Dedifferentiated amniotic fluid mesenchymal stem cell (primary cell): ENCODE data around the gene ELF2.
"Not testable (repeated sequence)": the region's sequence is repeated elsewhere in the genome, so short reads cannot be mapped to it uniquely, and the experiment has no call there.

ENCODE experiments used
- DNase-seq: peaks from one replicate; pipeline ENCODE4 v3.0.0-alpha.2; 2016; ENCODE audit errors: extremely low spot score

ELF2 gene

DNA sequence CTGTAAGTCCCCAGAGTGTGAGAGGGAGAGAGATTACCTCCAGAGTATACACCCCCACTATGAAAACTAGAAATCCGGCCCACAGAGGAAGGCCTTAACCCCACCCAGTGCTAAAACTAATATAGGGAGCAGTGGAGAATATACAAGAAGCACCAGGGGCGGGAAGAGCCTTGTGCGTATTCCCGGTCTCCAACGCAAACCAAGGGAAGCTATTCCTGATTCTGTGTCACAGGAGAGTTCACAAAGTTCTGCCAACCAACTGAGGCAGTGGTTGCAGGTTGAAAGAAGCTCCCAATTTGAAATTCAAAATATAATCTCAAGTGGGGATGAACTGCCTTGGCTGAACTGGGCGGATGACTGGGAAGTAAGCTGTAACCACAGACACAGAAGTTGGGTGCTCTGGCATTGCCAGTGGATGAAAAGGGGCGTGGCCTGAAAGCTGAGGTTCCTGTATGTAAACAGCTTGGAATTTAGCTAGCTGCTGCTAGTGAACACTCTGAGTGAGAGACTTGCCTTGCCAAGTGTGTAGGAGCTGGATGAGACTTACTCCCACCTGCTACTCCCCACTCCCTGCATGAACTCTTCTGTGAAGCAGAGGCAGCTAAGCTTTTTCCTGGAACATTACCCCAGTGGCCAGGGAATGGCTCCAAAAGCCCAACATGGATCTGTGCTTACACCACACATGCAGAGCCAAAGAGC, 32.7 kb downstream of the ELF2 start:
- DNase-seq, result peak; percentile 63

DNA sequence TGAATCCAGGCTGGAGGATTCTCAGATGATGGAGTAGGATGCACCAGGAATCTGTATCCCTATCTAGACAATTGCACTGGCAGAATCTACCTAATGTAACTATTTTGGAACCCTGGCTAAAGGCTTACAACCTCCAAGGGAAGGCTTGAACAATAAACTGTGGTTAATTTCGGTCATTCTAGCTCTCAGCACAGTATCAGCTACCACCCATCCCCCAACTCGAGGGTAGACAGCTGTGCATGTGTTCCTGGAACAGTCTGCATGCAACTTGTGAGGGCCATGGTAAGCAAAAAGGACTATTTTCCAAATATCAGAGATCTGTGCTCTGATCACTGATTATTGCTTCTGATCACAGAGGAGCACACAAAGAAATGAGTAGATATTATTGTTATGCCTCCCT, 34.0 kb downstream of the ELF2 start:
- no peak for DNase-seq

DNA sequence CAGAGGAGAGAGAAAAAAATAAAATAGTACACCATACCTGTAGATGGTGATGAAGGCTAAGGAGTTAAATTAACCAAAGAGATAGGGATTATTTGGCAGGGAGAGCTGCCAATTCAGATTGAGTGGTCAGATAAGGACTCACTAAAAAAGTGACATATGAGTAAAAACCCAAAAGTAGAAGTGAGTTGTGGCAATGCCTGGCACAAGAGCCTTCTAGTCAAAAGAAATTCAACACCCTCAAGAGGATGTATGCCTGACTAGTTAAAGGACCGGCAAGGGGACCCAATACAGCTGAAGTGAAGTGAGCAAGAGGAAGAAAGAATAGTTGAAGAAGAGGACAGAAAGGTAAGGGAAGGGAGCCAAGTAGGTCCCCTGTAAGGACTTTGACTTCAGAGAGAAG, 34.9 kb downstream of the ELF2 start:
- DNase-seq, result no peak

DNA sequence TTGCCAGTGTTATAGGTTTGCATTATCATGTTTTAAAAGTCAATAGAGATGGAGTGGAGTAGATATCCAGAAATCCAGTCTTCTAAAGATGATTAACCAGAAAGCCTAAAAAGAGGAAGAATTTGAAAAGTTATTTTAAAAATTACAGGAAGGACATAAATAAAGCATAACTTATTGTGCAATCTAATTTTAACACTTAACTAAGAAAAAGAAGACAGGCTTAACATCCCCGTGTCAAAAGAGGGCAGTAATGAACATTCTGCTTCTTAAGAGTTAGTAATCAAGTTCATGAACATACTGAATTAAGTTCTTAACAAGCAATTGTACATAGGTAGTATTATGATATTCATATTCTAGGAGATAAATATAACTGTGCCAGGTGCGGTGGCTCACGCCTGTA, 39.3 kb downstream of the ELF2 start:
- no peak for DNase-seq

DNA sequence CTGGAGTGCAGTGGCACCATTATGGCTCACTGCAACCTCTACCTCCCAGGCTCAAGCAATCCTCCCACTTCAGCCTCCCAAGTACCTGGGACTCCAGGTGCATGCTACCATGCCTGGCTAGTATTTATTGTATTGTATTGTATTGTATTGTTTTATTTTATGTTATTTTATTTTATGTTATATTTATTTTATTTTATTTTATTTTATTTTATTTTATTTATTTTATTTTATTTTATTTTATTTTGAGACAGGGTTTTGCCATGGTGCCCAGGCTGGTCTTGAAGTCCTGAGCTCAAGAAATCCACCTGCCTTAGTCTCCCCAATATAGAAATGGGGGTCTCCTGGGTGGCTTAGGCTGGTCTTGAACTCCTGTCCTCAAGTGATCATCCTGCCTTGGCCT, 42.6 kb downstream of the ELF2 start:
- no peak for DNase-seq

DNA sequence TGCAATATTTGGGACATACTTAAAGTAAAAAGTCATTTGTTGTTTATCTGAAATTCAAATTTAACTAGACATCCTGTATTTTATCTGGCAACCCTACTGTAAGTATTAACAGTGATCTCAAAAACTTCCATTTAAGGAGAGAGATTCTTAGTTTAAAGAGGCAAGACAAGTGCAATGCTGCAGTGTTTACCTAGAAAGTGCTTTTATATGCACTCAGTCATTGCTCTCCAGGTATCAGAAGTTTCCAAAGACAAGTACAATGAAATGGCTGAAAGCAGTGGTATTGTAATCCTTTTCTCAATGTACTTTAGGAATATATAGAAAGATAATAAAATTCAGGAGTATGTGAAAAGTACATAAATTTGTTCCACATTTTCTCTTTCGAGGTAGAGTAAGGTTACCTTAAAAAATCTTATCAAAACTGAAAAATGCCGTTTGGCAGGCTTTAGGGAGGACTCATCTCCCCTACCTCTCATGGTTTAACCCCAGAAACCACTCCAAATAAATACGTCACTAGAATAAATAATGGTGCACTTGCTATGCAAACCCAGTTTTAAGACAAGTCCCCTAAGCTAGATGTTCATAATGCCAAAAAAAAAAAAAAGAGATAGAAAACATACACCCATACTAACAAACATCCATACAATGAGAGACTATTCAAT, 45.7 kb downstream of the ELF2 start:
- DNase-seq, result no peak

DNA sequence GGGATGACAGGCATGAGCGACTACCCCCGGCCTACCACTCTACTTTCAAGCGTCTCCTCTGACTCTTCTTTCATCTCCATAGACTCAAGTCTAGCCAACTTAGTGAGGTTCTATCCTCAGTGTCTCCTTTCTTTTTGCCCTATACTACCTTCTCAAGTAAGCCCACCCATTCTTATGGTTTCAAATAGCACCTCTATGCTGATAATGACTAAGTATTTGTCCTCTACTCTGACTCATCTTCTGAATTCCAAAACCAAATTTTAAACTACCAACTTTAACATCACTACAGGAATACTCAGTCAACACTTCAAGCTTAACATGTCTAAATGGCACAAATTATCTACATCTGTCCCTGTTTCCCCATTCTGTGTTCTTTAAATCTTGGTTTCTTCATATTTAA, 47.8 kb downstream of the ELF2 start:
- DNase-seq, result no peak

DNA sequence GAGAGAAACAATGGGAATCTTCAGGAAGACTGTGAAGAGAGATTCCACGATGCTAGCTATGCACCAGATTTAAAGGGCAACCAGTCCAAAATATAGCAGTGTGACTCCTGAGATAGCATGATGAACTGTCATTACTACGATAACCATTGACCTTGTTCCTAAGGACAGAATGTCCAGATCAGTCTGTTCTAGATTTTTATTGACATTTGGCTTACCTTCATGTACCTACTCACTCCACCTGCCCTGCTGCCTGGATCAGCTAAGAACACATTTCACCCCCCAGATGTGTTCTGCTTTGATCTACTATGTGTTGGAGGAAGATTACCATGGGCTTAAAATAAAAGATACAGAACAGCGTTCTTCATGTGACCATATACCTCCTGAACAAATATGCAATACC, 50.1 kb downstream of the ELF2 start:
- no peak for DNase-seq

DNA sequence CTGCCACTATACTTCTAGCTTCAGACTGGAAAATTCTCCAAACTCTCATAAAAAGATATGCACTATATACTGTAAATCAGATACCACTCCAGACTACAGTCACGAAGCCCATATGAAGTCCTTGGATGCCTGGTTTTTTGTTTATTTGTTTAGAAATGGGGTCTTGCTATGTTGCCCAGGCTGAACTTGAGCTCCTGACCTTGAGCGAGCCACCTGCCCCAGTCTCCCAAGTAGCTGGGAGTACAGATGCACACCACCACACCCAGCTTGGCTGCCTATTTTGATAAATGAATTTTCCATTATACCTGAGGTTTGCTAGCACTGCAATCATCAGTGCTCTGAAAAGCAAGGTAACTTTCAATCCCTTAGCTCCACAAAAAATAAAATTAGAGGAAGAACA, 53.1 kb downstream of the ELF2 start:
- DNase-seq, result no peak

DNA sequence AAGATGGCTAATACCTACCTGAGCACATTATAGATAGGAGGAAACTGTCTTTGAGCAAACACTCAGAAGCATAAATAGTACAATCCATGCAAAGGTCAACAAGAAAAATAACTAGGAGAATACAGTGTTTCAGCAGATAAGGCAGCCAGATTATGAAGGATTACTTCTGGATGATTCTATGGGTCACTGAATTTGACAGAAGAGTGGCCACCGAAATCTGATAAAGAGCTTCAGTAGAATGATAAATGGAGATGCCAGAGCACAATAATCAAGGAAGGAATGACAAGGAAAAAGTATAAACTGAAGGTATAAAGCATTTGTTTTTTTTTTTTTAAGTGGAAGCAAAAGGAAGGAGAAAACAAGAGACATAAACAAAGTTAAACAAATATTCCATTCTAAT, 58.7 kb downstream of the ELF2 start:
- no peak for DNase-seq

DNA sequence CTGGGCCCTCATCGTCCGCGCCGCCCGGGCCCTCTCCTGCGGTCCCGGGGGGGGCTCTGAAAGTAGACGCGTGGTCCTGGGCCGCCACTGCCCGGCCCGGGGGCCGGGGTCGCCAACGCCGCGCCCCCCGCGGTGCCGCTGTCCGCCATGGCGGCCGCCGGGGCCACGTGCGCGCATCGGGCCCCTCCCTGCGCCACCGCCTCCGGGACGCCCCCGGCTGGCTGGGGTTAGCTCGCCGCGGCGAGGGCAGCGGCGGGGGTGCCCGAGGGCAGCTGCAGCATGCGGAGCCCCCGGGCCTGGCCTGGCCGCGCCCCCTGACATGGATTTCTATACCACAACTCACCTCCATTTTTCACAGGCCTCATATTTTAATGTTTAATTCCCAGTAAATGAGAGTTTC, 61.8 kb downstream of the ELF2 start:
- no peak for DNase-seq

DNA sequence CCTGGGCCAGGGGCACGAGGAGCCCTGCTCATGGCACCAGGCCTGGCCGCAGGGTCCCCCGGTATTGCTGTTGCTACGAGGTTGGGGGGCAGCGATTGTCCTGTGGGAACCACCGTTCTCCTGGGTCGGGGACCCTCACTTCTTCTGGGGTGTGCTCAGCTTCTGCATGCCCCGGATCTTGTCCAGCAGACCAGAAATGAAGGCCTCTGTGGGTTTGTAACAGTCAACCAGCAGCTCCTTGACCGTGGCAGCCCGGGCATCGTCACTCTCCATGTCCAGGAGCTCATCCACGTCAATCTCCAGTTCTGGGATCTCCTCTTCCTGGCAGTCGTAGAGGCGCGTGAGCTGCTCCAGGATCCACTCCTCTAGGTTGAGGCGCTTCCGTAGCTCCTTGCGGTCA, 62.2 kb downstream of the ELF2 start:
- DNase-seq, result not testable (repeated sequence)

DNA sequence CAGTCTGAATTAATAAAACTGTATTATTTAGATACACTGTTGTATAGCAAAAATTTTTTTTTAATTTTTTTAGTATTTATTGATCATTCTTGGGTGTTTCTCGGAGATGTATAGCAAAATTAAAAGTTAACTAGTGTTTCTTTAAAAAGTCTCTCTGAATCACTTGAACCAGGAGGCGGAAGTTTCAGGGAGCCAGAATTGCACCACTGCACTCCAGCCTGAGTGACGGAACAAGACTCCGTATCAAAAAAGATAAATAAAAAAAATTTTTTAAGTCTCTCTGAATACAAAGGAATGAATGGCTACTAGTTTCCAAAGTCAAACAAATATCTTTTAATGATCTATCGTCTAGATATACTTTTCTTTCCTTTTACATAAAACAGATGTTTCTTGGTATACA, 64.4 kb downstream of the ELF2 start:
- DNase-seq, result no peak

DNA sequence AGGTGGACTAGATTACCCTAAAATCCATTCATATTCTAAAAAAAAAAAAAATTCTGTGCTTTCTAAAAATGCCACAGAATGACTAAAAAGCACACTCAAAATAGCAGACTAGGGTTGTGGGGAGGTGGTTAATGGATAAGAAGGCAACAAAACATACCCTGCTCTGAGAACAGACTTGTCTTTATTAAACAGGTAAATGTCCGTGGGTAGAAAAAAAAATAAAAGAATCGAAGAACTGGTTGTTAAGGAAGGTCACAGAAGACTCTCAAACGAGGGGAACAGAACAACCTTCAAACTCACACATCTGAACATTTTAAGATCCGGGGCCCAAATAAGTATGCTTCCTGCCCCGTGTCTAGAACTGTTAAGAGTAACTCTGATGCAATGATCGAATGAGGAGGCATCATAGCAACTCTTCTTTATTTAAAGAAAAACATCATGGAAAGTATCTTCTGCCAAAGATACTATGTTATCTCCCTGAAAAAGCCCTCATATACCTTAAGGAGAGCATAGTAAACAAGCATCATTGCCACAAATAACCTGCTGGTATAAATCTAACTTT, 68.4 kb downstream of the ELF2 start:
- DNase-seq, result no peak

DNA sequence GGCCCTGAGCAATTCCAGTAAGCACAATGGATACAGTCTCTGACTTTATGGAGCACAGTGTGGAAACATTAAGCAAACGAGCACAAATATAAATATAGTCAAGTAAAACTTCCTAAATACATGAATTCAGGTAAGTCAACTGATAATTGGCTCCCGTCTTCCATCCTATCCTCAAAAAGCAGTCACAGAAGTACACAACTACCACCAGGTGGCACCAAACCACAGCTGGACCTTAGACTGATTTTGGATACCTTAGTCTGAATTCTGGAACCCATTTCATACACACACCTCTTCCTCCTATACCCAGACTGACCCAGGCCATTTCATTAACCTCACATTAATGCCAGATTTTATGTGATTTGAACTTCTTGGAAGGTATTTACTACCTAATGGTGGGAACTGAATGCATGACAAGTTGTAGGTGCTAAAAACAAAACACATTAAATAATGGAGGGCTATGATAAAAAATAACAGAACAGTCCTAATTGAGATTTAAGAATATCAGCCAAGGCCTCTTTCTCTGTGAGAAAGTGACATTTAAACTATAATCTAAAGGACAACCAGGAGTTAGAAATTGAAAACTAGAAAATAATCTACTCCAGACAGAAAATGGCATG, 77.5 kb downstream of the ELF2 start:
- peak; percentile 83 for DNase-seq

DNA sequence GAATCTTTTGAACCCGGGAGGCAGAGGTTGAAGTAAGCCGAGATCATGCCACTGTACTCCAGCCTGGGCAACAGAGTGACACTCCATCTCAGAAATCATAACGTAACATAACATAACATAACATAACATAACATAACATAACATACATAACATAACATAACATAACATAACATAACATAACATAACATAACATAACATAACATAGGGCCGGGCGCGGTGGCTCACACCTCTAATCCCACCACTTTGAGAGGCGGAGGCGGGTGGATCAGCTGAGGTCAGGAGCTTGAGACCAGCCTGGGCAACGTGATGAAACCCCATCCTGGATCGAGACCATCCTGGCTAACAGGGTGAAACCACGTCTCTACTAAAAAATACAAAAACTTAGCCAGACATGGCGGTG, 84.7 kb downstream of the ELF2 start:
- no peak for DNase-seq

DNA sequence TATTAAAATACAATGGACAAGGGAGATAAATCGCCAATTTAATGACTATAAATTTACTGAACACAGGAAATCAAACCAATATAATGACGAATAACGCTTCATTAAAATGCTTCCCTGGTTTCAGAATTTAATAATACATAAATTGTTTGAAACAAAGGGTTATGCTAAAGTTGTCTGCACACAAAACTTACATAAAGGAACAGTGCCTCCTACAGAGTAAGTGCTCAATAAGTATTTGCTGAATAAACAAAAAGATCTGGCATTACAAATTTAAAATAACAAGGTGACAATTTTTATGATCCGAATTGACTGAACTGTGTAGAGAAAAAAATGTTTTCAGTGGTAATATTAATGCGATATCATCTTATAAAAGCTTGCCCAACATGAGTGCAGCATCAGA, 91.9 kb downstream of the ELF2 start:
- peak; percentile 42 for DNase-seq

DNA sequence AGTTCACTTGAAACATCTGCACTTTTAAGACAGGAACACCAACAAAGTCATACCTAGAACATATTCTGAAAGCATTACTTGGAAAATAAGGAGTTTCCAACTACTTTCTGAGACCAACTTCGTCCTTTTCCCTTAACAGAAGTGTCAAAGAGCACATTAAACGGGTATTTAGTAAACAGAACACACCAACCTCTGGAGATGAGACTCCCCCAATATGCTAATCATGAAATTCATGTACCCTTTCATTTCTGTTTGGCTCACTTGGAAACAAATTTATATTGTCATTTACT, 92.3 kb downstream of the ELF2 start:
- DNase-seq, result no peak

DNA sequence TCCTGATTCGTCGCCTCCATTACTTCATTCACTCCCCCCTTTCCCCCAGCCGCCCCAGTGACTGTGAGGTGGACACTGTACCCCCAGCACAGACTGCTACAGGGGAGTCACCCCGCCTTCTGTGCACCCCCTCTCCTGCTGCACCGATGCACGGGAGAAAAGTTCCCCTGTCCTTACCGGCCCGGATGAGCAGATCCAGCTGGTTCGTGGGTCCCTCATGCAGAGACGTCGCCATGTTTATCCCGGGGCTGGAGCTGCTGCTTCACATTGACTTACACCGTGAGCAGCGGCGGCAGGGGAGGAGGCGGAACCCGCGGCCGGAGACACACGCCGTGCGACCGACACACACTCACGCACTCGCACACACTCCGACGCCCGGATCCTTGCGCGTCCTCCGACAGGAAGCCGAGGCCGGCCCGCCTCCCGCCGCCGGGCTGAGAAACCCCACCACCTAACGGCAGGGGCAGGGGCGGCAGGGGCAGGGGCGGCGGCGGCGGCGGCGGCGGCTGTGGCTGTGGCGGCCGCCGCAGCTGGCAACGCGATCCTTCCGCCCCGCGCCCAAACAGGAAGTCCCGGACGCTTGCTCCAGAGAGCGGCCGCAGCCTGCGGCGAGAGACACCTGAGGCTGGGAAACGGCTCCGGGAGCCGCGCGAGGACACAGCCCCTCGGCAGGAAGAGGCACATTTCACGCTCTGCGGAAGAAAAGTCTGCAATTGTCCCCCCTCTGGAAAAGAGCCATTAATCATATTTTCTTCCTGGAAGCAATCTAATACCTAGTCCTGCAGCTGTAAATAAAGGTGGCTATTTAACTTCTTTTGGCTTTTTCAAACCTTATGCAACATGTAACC, 92.8 kb downstream of the ELF2 start:
- peak; percentile 75 for DNase-seq

DNA sequence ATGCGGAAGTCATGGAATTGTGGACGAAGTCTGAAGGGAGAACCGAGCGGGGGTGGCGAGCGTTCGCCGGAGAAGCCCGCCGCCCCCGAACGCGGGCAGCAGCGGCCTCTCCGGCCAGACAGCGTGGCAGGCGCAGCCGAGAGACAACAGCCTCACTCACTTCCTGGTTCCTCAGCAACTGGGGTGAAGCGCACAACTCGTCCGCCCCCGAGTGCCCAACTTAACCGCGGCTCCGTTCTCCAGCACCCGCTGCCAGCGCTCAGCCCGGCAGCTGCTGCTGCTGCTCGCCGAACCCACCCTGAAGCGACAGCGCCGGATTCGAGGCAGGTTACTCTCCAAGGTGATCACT, 93.4 kb downstream of the ELF2 start:
- peak; percentile 46 for DNase-seq

DNA sequence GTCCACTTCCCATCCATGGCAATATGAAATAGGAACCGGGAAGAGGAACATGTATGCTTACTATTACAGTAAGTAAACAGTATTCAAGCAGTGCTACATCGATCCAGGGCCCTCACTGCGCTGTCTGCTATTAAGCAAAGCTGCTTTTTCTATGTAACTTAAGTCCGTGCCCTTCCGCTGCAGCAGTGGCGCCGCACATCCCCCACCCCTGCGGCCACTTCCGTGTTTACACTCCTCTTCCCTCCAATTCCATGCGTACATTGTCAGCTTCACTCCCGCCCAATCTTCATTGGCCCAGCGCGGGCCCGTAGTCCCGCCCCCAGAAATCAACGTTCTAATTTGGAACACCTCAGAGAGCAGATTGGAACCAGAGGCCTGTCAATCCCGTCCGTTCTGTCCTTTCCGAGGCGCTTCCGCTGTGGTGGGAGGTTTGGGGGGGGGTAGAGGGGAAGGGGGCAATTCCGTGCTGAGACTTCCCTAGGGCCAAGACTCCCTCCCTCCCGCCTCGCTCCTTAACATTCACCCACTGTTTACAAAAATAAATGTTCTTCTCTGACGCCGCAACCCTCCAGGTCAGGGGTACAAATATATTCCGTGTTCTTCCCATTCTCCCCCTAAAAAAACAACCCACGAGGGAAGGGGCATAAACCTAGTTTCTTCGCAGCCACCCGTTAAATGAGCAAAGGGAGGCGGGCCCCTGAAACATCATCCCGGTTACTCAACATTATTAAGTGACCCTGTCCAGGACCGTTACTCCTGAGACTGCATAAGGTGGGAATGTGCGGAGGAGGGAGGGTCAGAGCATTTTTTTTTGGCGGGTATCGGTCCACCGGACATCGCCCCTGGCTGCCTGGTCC, 94.0 kb downstream of the ELF2 start:
- peak; percentile 95 for DNase-seq

DNA sequence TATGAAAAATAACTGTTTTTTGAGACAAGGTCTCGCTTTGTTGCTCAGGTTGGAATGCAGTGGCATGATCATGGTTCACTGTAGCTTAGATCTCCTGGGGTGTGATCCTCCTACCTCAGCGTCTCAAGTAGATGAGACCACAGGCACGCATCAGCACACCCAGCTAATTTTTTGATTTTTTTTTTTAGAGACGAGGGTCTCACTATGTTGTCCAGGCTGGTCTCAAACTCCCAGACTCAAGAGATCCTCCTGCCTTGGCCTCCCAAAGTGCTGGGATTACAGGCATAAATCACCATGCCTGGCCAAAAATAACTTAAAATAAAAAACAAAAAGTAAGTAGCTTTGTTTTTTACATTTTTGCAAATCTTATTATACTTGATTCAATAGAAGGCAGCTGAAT, 98.1 kb downstream of the ELF2 start:
- DNase-seq, result no peak
